HG02943 (cell line): ENCODE results near the gene BOLA3.
"Not testable (repeated sequence)": the region's sequence is repeated elsewhere in the genome, so short reads cannot be mapped to it uniquely, and the experiment has no call there.

Experiments
- ATAC-seq: cut with Tn5 transposase; IDR thresholded peaks from one replicate; pipeline ENCODE4 v1.9.1; 2021; ENCODE audit warnings: mild to moderate bottlenecking, low read depth, moderate library complexity; ENCODE audit not compliant: unreplicated experiment

The BOLA3 gene

DNA sequence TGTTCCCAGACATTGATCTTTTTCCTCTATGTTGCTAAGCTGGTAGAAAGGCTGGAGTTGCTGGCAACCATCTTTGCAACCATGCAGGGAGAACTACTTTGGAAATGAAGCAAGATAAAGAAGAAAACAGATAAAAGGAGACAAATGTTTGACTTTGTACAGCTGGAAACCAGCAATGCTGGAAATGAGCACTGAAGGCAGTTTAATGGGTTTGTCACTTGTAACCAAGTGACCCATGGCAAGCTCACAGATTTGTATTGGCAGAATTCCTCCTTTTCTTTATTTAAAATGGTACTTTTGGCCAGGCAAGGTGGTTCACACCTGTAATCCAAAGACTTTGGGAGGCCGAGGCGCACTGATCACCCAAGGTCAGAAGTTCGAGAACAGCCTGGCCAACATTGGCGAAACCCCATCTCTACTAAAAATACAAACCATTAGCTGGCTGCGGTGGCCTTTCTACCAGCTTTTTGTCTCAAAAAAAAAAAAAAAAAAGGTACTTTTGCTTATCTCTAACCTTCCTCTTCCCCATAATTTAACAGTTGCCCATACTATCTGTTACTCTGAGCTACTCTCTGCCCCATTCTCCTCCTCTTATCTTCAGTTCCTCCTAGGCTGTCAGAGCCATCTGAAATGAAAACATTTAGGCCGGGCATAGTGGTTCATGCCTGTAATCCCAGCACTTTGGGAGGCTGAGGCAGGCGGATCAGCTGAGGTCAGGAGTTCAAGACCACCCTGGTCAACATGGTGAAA, 2.0 kb upstream of the BOLA3 start:
- ATAC-seq: no peak

DNA sequence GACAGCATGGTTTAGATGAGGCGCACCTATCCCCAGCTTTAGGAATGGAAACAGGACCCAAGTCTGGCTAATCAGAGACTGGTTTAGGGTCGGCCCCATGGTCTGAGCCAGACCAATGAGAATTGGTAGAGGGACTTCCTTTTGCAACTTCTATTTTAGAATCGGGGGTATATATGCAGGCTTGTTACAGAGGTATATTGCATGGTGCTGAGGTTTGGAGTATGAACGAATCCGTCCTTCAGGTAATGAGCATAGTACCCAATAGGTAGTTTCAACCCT, 1.5 kb upstream of the BOLA3 start:
- ATAC-seq: no peak

DNA sequence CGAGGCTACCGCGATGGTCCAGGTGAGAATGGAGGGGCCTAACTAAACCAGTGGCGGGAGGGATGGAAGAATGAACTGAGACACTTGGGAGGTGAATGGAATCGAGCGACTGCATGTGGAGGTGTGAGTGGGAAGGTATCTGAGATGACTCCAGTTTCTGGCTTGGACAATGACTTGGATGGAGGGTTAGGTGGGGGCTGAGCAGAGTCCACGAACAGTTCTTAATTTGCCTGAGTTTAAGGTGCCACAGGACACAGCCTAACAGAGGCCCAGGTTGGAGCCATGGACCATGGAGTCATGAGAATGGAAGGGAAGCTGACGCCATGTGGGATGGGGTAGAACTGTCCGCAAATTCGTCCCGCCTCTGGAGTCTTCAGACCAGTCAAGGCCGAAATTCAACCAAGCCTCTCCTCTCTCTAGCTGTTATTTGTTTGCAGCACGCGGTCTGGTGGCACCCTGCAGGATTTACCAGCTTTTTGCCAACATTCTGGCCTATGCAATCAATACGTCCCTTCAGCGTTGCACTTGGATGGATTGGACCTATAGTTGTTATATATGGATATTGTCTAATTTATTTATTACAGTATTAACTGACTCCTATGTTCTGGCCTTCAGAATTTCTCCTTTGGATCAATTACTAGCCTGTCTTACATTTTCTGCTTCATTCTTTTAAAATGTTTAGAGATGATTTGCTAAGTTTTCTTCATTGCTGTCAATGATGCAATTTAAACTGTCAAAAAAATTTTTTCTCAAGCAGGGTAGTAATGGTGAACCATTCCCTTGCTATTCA, 940 bp upstream of the BOLA3 start:
- ATAC-seq: peak; percentile 4

DNA sequence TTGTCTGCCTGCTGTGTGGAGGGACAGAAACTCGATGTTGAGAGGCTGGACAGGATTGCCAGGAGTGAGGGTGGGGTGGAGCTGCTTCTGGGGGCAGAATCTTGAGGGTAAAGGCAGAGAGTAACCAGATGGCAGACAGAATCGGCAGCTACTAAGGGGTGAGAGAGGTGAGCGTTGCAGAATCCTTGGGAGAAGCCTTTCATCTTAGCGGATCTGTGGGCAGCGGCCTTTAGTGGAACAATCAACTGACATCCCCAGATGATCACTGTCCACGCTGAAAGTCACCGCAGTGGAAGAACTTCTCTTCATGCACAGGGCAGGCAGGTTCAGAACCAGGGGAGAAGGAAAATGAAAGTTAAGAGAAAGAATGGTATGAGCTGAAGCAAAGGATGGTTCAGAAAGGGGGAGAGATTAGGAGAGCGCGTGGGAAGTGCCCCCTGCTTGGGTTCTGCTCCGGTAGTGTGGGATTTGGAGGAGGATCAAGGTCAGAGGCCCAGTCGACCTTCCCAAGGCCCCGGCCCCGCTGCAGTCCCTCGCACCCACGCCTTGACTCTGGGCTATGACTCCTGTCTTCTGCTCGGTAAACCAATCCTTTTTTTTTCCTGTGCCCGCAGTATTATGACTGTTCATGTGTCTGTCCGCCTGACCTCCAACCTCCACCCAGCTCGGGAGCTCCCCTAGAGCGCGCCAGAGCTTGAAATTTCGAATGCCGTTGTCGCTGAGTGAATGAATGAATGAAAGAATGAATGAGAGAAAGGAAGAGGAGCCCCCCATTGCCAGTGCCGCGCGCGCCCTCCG, 584 bp downstream of the BOLA3 start:
- ATAC-seq: peak; percentile 30

DNA sequence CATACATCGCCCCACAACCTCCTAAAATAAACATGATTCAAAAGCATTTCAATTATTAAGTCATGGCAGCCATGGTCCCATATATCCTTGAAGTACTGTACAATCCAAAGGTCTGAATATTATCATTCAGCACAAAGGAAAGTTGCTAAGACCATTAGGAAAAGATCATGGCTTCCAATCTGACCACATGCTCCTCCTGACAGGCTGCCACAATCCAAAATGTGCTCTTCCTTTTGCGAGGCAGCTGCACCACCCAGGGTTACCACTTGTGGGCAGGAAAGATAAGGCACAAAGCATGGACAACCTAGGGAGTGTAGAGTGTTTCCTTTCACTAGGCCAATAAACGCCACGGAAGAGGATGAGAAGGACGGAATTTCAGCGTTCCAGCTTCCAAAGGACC, 5.4 kb downstream of the BOLA3 start:
- no peak for ATAC-seq

DNA sequence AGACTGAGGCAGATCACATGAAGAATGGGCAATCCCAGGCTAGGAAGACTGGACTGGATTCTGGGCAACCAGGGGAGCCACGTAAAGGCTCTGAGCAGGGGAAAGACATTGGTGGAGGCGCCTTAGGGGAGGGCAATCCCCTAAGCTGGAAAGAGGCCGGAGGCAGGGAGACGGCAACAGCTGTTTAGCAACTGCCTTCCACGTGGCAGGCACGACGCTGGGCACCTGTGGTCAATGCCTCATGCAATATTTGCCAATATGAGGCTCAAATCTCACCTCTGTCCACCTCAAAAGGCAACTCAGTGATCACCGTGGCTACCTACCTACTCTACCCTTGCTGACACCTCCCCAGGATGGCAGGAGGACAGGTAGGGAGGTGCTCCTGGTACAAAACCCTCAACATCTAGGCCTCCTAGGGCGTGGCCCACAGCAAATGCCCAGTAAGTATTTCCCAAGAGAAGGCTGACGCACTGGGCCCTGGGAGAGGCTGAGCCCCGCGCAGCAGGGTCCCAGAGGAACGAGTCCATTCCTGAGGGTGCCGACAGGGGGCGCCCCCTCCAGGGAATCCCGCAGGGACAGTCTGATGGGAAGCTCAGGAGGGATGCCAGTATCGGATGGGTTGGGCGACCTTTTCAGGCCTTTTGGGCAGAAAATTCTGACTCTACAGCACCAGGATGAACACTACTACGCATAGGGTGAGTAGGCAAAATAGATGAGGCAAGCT, 8.9 kb downstream of the BOLA3 start:
- ATAC-seq: no peak

DNA sequence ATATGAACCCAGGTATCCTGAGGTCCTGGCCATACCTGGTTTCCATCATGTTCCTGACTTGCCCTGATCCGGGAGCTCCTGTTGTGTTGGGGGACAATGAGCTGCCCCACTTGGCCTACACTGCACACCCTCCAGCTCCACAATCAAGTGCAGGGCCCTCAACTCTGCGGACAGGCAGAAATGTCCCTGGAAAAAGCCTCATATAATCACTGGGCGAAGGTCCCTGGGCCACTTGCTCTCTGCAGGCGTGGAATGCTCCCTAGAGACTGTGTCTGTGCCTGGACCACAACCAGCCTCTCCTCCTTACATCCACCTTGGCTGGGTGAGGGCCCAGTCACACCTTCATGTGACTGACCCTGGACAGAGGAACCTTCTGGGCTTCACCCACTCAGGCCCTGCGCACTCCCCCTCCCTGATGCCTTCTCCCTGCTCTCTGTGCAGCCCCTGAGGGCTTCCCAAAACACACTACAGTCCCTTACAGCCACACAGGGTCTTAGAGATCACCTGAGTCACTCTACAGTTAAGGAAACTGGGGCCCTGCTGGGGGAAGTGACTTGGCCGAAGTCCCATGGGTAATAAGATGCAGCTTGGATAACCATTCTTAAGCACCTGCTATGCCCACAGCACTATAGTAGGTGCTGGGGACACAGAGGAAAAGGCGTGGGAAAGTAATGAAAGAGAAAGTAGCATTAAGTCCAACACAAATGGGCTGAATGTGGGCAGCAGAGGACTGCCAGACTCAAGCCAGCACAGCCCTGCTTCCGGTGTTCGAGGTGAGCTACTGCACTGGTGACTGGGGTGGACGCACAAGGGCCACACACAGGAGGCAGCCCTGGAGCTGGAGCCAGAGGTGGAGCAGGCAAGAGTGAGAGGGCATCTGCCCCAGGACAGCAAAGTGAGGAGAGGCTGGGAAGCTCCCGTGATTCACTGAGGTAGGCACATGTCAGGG, 9.8 kb downstream of the BOLA3 start:
- no peak for ATAC-seq

DNA sequence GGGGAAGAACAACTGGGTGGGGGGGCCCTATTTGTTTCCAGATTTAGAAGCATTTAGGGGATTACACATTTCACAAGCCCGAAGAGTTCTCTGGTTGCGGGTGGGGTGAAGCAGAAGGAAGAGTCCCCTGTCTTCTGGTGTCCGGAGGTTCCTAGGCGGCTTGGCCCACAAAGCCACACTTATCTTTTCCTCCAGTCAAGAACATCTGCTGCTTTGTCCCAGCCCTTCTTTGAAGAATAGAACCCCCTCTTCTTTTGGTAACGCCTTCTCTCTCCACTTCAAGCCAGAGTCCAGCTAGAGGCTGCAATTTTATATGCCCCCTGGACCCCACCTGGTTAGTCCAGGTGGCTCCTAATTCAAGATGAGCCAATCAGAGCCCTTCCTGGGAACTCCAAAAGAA, 15.8 kb downstream of the BOLA3 start:
- no peak for ATAC-seq

DNA sequence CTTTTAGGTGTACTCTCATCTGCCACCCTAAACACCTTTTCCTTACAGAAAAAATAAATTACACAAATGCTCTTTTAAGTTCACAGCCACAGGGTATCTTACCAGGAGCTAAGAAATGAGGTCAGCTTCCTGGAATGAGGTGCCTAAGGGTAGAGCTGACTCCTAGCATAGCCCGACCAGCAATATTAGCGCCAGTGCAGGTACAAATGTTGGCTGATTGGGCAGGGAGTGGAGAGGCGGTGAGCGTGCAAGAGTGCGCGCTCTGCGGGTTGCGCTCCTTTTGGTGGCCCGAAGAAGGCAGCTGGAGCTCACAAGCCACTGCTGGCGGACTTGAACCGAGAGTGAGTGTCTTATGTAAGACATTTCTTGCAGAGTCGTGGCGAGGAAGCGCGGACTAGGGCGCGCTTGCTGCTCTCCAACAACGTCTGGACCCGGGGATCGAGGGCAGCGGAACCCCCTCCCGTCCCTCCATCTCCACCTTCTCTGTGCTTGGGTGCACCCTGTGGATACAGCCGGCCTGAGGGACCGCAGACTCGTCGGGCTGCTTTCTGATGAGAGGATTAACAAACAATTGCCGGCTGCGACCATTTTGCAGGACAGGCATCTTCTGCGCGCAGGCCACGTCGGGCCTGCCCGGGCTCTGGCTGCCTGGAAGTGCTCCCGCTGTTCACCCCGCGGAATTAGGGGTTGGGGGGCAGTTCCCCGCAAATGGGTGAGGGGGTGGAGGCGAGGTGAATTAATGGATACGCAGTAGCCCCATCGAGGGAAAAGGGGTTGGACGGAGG, 17.3 kb downstream of the BOLA3 start:
- no peak for ATAC-seq

DNA sequence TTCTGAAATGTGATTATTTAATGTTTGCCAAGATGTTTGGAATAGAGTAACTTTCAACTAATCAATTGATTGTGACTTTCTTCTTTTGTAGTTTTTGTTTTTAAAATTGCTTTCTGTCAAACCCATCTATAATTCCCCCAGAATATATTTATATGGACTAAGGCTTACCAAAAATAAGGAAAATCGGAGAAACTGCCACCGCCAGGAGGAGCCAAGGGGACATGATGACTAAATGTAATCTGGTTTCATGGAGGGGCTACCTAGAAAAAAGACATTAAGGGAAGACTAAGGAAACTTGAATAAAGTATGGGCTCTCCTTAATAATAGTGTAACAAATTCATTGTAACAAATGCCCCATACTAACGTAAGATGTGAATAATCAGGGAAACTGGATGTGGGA, 19.5 kb downstream of the BOLA3 start:
- no peak for ATAC-seq

DNA sequence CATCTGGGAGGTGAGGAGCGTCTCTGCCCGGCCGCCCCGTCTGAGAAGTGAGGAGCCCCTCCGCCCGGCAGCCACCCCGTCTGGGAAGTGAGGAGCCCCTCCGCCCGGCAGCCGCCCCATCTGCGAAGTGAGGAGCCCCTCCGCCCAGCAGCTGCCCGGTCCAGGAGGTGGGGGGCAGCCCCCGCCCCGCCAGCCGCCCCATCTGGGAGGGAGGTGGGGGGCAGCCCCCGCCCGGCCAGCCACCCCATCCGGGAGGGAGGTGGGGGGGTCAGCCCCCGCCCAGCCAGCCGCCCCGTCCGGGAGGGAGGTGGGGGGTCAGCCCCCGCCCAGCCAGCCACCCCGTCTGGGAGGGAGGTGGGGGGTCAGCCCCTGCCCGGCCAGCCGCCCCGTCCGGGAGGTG, 23.8 kb downstream of the BOLA3 start:
- ATAC-seq: not testable (repeated sequence)

DNA sequence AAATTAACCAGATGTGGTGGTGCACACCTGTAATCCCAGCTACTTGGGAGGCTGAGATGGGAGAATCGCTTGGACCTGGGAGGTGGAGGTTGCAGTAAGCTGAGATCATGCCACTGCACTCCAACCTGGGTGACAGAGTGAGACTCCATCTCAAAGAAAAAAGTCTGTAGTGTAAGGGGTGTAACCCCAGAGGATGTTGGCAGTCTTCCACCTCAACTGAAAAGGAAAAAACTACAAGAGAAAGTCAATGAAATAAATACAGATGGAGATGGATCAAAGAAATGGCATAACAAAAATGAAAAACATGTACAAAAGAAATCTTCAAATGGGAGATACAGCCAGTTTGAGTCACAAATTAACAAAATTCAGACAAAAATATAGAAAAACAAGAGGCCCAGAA, 25.9 kb downstream of the BOLA3 start:
- not testable (repeated sequence) for ATAC-seq

DNA sequence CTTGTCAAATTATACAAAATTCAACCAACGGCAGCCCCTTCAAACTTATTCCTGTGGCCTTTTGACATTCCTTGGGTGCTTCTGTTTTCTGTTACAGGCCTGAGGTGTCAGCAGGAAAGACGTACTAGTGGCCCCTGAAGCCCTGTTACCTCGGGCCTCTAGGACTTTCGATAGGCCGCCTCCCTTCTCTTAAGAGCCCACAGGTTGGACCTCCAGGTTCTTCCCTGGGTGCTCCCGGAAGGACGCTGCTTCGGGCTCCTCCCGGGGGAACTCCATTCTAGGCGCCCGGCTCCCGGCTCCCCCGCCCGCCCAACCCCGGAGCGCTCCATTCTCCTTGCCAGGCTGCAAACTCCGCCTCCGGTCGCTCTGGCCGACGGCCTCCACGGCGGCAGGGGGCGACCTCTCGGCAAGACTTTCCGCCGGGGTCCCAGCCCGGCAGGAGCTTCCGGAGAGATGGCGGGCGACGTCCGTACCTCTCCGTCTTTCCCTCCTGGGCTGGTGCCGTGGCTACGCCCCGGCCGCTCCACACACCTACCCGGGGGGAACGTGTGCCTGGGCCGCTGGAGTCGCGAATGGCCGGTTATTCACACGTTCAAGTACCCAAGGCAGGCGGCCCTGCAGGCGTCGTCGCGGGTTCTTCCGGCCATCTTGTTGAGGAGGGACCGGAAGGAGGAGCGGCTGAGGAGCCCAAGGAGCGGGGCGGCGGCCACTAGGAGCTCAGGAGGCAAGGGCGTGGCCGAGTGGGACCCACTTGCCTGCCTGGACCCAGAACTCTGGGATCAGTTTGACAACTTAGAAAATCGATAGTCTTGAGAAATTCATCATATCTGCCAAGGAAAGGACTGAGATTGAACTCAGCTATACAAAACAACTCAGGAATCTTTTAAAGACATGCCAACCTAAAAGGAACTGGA, 27.5 kb downstream of the BOLA3 start:
- peak; percentile 91 for ATAC-seq

DNA sequence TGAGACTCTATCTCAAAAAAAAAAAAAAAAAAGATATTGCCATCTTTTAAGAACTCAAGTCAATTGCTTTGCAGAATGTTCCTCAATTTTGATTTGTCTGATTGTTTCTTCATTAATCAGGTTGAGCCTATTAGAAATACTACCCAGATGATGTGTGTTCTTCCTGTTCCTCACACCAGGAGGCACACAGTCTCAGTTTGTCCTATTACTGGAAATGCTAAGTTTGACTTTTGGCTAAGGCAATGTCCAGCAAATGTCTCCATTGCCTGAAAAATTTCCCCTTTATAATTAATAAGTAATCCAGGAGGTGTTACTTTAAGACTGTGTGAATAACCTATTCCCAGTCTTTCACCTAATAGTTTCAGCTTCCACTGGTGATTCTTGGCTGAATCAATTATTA, 28.4 kb downstream of the BOLA3 start:
- ATAC-seq: no peak

DNA sequence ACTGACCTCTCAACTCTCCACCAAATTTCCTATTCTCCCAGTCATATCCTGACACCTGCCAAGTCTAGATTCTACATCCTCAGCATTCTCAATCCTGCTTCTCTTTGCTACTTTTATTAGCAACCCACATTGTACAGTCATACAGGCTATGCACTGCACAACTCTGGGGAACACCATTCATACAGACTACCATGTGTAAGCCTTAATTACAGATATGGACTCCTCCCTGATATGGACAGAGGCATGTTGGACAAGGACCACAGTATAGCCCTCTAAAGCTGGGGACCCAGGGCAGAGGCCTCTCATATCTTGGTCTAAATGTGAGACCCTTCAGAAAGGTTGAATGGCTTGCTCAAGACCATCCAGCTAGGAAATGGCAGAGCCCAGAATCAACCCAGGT, 36.3 kb downstream of the BOLA3 start:
- no peak for ATAC-seq

DNA sequence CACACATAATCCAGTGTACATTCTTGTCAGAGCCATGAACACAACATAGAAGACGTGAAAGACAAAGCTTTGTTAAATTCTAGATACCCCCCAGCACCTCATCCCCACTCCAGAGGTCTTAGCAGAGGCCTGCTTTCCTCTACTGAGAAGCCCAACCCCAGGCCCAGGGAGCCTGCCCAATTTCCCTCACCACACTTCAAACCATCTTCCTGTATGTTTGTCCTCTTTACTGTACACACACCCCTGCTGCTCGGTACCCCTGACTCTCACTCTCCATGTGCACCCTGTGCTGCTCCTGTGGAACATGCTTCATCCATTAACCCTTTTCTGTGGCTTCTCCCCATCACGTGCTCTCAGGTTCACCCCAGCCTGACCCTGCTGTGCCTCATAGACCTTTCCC, 37.2 kb downstream of the BOLA3 start:
- no peak for ATAC-seq

DNA sequence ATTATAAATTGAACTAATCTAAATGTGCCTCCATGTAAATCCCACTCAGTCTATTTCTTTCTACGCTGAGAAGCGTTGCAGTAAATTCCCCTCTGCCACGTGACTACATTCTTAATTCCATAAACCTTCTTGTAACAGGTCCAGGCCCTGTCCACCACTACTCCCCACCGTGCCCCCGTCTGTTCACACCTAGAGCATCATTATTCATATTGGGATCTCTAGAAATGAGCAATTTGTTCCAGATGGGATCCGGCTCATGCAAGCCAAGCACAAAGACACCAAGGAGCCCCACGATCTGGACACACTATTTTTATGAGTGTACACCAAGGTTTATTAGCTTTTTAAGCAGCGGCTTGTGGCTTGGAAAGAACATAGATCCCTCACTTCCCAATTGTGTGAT, 38.2 kb downstream of the BOLA3 start:
- ATAC-seq: no peak

DNA sequence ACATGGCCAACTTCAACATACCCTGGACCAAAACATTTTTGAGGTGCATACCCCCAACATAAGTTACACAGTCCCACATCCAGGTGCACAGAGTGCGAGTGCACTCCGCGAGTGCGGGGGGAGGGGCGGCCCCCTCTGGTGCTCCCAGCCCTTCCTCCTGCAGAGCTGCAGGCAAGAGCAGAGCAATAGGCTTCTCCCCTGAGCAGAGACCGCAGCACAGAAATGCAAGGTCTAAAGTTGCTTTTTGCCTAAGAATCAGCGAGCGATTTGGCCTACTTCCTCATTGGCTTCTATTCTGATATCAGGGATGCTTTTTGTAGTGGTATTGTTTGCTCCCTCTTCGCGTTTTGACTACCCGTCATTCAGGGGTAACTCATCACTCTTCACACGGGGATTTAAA, 40.6 kb downstream of the BOLA3 start:
- ATAC-seq: no peak
